GM10248 (cell line): ENCODE measurements around the gene EIF3M.

Source experiments
- CTCF ChIA-PET: fragments of 300-600 bp; sonication (Branson Sonifier 250); formaldehyde crosslinking; extraction: SDS; loops from one replicate; lab custom pipeline; 2021; ENCODE audit warnings: antibody characterized with exemption; lab: Yijun Ruan, JAX
- POLR2A ChIA-PET: fragments of 350-650 bp; sonication (Branson Sonifier 250); formaldehyde crosslinking; extraction: SDS; loops from one replicate; lab custom pipeline; 2020; ENCODE audit warnings: antibody characterized with exemption; lab: Yijun Ruan, JAX
- DNase-seq: peaks from one replicate; pipeline ENCODE4 v3.0.0; 2012; ENCODE audit errors: extremely low spot score
- TF ChIP-seq, protein P1 (sequence below): IDR thresholded peaks from 2 replicates; pipeline ENCODE4 v1.5.1; 2012; ENCODE audit warnings: mild to moderate bottlenecking, low read depth; ENCODE audit errors: extremely low read depth, missing control alignments, control extremely low read depth

Gene EIF3M

GRCh38 chr11:32561835-32562234 is 21.8 kb upstream of the EIF3M start:
- POLR2A ChIA-PET, result interaction anchor here (0.7 kb wide), 1 partner anchor 1250 kb away, joined by 3 read pairs; no protein-coding TSS in a partner anchor
- TF ChIP-seq, protein P1, sequence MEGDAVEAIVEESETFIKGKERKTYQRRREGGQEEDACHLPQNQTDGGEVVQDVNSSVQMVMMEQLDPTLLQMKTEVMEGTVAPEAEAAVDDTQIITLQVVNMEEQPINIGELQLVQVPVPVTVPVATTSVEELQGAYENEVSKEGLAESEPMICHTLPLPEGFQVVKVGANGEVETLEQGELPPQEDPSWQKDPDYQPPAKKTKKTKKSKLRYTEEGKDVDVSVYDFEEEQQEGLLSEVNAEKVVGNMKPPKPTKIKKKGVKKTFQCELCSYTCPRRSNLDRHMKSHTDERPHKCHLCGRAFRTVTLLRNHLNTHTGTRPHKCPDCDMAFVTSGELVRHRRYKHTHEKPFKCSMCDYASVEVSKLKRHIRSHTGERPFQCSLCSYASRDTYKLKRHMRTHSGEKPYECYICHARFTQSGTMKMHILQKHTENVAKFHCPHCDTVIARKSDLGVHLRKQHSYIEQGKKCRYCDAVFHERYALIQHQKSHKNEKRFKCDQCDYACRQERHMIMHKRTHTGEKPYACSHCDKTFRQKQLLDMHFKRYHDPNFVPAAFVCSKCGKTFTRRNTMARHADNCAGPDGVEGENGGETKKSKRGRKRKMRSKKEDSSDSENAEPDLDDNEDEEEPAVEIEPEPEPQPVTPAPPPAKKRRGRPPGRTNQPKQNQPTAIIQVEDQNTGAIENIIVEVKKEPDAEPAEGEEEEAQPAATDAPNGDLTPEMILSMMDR, result no peak
- DNase-seq, result no peak
- CTCF ChIA-PET, result interaction anchor here (0.8 kb wide), 1 partner anchor 15 kb away, joined by 3 read pairs; no protein-coding TSS in a partner anchor

DNA sequence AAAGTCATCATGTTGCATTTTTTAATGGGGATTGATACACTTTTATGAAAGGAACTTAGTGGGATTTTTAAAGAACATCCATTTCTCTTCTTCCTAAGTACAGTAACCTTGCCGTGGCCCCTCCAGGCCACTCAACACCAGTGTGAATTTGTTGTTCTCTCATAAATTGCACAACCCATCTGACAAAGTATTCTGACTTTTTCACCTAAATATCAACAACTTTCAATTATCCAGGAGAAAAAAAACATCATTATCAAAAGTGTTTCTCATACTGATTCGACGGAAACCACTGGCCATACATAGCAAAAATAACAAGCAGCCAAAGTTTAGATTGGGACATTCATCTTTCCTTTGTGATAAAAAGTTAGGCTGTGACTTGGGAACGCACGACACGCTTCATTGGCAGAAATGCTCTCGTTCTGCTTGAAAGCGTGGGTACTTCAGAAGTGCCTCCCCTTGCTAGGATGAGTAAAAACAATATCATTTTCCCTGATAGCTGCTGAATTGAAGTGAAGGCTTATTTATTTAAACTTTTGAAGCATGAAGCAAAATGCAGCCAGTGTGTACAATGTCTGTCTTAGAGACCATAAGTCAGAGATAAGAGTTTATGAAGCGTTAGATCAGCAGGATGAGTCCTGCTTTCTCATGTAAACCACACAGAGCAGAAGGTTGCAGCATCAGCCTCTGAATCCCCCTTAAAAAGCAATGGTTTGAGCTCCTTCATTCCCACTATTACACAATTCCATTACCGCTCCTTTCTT is 20.6 kb upstream of the EIF3M start:
- TF ChIP-seq, protein P1, result no peak
- ChIA-PET CTCF (interaction anchor here (1.1 kb wide), 1 partner anchor 211 kb away, joined by 3 read pairs; no protein-coding TSS in a partner anchor), POLR2A (no interaction called here)
- no peak for DNase-seq

- no peak for DNase-seq
- ChIA-PET POLR2A (no interaction called here), CTCF (interaction anchor here (1.1 kb wide), 1 partner anchor 211 kb away, joined by 3 read pairs; no protein-coding TSS in a partner anchor)
- TF ChIP-seq, protein P1, result no peak
Measured at GRCh38 chr11:32563600-32563959, 20.1 kb upstream of the EIF3M start.

DNA sequence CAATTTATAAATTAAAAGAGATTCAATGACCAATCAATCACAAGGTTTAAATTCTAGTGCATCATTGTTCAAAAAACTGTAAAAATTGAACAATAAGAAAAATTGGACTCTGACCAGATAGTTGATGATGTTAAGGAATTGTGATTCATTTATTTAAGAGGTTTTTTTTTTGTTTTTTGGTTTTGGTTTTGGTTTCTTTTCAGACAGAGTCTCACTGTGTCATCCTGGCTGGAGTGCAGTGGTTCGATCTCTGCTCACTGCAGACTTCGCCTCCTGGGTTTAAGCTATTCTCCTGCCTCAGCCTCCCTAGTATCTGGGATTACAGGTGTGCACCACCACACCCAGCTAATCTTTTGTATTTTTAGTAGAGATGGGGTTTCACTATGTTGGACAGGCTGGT is 17.1 kb upstream of the EIF3M start:
- ChIA-PET POLR2A (no interaction called here), CTCF (no interaction called here)
- DNase-seq, result no peak
- TF ChIP-seq, protein P1, result no peak

DNA sequence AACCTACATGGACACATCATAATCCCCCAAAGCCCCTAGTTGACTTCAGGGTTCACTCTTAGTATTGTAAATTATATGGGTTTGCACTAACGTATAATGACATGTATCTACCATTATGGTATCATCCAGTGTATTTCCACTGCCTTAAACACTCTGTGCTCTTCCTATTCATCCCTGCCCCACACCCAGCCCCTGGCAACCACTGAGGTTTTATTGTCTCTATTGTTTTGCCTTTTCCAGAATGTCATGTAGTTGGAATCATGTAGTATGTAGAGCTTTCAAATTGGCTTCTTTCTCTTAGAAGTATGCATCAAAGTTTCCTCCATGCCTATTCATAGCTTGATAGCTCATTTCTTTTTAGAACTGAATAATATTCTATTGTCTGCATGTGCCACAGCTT is 16.5 kb upstream of the EIF3M start:
- TF ChIP-seq, protein P1, result no peak
- ChIA-PET POLR2A (no interaction called here), CTCF (interaction anchor here (1.0 to 2.2 kb wide), 2 partner anchors 10 to 36 kb away, joined by 3 to 5 read pairs; no protein-coding TSS in a partner anchor)
- DNase-seq, result no peak

DNA sequence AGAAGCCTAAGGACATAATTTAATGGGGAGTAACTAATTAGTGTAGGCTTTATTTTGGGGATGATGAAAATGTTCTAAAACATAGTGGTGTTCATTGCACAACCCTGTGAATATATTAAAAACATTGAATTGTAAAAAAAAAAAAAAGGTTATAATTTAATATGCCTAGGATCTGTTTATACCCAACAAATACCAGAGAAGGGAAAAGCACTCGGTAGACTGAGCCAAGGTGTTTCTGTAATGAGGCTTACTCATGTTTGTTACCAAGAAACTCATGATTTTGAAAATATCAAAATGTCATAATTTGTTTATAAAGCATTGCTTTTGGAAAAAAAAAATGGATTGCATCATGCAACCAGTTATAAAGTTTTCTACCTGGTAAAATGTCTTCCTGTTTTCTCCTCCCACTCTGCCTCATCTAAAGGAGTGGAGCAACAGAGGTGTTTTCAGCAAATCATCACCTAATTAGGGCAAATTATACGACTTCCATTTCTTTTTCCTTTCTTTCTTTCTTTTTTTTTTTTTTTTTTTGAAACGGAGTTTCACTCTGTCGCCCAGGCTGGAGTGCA is 14.2 kb upstream of the EIF3M start:
- ChIA-PET CTCF (no interaction called here), POLR2A (no interaction called here)
- DNase-seq, result no peak
- TF ChIP-seq, protein P1, result no peak
